ENCODE results near the gene MDP1.

- TF ChIP-seq CTCF (IDR thresholded peaks at IDR 0.05): no peak
- TF ChIP-seq, protein P1, sequence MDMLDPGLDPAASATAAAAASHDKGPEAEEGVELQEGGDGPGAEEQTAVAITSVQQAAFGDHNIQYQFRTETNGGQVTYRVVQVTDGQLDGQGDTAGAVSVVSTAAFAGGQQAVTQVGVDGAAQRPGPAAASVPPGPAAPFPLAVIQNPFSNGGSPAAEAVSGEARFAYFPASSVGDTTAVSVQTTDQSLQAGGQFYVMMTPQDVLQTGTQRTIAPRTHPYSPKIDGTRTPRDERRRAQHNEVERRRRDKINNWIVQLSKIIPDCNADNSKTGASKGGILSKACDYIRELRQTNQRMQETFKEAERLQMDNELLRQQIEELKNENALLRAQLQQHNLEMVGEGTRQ (CRISPR knock-in tag; IDR thresholded peaks at IDR 0.05): no peak
- TF ChIP-seq, protein P2, sequence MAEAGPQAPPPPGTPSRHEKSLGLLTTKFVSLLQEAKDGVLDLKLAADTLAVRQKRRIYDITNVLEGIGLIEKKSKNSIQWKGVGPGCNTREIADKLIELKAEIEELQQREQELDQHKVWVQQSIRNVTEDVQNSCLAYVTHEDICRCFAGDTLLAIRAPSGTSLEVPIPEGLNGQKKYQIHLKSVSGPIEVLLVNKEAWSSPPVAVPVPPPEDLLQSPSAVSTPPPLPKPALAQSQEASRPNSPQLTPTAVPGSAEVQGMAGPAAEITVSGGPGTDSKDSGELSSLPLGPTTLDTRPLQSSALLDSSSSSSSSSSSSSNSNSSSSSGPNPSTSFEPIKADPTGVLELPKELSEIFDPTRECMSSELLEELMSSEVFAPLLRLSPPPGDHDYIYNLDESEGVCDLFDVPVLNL (CRISPR knock-in tag; IDR thresholded peaks at IDR 0.05; ENCODE audit: borderline replicate concordance, low read depth): no peak
- TF ChIP-seq NR3C1 (CRISPR knock-in tag; conservative IDR thresholded peaks at IDR 0.05; ENCODE audit: low read depth): no peak
- TF ChIP-seq ESRRA (CRISPR knock-in tag; IDR thresholded peaks at IDR 0.05; ENCODE audit: borderline replicate concordance): no peak
- no peak for TF ChIP-seq CDX4 (CRISPR knock-in tag; IDR thresholded peaks at IDR 0.05; ENCODE audit: borderline replicate concordance)
Measured at GRCh38 chr14:24182110-24182882, 33.6 kb downstream of the MDP1 start.

Measured in WTC11 (cell line).